Hematopoietic multipotent progenitor cell treated with erythropoietin and hydrocortisone succinate and interleukin-3 and kit ligand, for 4 days (in vitro differentiated cells): ENCODE measurements around the gene DGKG.

Experiments used
- DNase-seq: peaks from one replicate; pipeline ENCODE4 v3.0.0-alpha.2; 2015

Gene DGKG

DNA sequence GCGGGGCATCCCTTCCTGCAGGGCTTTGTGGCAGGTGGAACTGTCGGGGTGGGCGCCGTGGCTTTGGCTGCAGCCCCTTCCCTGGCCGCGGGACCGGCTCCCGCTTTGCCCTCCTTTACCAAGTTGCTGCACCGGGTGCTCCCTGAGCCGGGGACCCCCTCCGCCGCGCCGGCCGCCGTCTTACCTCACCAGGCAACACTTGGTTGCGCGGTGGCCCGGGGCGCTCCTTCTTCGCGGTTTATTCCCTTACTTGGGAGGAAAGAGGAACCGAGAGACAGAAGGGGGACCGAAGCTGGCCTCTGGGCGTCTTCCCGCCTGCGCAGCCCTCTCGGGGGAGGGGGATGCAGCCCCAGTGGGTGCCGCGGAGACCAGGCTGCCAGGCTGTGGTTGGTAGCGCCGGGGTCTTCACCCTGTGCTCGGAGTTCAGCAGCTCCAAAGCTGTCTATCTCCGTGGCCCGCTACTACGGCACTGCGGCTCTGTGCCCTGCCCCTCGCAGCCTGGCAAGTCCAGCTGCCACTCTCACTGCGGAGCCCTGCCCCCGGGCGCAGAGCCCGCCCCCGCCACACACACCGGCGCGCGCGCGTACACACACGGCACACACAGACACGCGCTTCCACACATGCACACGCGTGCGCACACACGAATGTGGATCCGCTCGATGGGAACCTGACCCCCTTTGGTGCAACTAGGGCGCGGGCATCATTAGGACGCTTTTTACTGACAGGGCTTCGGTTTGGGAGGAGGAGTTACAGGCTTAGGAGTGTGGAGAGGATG, at the start of gene DGKG:
Gene DGKG, minus strand, starts transcription at position 473 of the 775 bp plus-strand sequence. CDS start 41,775 bp downstream, outside the sequence.
- peak; percentile 64 for DNase-seq

GRCh38 chr3:186411089-186411488, 49.1 kb upstream of the DGKG start:
- DNase-seq, result no peak

DNA sequence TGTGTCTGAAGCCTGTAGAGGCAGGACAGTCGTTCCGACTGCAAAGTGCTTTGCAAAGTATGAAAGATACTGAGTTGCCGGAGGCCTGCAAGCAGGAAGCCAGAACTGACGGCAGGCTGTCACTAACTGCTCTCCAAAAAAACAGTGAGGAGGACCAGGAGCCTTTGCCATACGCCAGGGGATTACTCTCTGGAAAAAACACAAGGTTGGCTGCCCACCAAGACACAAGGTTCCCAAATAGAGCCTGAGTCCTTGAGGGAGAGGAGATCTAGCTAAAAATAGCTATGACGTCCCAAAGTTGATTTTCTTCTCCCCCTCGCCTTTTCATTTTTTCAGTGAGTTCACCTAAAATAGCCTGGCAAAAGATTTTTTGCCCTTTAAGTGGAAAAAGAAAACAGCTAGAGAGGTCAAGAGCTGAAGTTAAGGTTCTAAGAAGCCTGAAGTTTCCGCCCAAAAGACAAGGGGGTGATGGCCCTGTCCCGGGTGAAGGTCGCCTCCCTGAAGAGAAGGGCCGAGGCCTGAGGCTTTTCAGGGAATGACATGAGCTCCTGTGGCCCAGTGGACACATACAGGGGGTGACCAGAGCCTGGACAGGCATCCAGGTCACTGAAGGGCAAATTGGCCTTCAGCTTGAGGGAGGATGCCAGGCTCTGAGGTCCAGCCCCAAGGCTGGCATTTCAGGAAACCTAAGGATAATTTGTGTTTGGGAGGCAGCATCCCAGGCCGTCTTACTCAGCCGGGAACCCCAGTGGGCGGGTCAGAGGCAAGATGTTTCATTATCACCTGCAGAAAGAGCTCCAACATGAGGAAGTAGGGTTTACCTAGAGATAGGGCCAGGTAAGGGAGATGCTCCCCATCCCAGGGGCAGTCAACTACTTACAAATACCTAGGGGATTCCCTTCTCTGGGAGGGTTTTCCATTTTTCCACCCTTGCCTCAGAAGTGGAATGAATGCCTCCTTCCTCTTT, 44.9 kb upstream of the DGKG start:
- DNase-seq, result no peak

DNA sequence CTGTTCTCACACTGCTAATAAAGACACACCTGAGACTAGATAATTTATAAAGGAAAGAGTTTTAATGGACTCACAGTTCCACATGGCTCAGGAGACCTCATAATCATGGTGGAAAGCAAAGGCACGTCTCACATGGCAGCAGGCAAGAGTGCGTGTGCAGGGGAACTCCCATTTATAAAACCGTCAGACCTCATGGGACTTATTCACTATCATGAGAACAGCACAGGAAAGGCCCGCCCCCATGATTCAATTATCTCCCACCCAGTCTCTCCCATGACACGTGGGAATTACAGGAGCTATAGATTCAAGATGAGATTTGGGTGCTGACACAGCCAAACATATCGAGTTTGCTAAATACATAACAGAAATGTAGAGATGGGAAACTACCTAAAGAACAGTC, 39.5 kb upstream of the DGKG start:
- DNase-seq, result no peak

GRCh38 chr3:186400662-186401061, 38.6 kb upstream of the DGKG start:
- DNase-seq, result no peak

DNA sequence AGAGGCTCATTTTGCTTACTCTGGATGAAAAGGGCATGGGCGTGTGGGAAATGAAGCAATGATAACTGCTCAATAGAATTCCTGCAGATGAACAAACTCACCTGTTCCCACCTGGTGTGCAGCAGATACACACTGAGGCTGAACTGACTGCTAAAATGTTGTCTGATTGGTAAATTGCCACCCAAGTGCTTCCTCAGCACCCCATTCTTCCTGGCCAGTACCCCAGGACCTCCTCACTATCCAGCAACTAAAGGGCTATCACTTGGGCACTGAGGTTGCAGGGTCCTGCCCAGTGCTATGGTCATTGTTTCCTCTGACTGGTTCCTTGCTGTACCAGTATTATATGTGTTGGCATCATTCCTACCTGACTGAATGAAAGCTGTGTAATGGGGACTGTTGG, 38.0 kb upstream of the DGKG start:
- no peak for DNase-seq

GRCh38 chr3:186394566-186395217, 32.7 kb upstream of the DGKG start:
- no peak for DNase-seq

DNA sequence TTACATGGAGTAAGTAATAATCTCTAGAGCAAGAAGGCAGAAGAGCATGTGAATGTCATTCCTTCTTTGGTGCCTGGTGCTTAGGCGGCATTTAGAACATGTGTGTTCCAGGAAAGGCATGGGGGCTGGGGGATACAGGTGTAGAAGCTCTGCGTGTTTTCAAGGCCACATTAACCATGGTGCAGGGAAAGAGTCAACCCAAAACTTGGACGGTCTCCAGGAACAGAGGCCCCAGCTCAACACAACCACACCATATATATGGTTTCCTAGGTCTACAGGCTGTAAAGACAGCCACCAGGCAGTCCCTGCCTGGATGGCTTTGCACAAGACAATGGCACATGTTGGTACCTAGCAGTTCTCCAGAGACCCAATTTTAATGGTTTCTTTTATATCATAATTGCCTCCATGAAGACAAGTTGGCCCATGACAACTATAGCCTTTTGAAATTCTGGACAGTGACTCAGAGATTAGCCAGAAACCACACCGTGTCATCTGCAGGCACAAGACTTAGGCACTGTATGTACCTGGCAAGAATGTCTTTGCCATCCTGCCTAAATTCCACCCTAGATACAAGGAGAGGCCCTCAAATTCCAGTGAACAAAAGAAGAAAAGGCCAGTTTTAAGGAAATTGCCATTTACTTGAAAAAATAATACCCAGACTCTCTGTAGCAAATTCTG, 25.0 kb upstream of the DGKG start:
- no peak for DNase-seq

GRCh38 chr3:186385856-186386602, 24.0 kb upstream of the DGKG start:
- DNase-seq, result no peak

DNA sequence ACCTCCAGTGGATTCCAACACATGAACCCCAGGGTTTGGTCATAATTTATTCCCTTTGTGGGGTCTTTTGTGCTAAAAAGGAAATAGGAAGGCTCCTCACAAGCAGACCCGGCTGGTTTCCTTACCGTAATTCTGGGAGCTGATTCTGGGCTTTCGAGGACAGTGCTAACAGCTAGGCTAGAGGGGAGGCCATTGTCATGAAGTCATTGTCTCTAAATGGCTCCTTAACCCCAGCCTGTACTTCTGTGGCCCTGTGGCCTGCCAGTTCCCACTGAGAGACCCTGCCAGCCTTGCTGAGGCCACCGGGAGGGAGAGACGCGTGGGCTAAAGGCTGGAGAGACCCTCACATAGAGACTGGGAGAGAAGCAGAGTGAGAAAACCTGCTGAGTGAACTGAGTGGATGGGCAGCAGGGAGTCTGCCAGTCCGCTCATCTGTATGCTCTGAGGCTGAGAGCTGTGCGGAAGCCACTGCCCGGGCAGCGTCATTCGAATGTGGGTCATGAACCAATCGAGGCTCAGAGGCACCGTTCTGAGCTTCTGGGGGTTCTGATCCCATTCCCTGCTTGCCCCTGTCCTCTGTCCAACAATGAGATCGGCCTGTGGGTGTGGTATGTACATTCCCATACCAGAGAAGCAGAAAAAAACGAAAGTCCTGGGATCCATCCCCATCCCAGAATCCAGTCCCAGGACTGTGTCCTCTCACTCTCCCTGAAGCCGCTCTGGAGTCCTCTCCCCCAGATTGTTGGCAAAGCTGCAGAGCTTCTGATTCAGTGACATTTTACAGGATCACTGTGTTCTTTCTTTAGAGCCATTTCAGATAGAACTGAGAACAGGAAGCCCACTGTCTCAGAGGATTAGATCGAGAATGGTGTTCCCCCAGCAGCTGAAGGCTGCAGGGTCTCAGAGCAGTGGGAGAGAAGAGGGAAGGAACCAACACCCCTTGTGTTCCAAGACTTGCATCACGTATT, 21.3 kb upstream of the DGKG start:
- no peak for DNase-seq

GRCh38 chr3:186382217-186382885, 20.3 kb upstream of the DGKG start:
- DNase-seq, result no peak

GRCh38 chr3:186381424-186382216, 19.6 kb upstream of the DGKG start:
- no peak for DNase-seq

- no peak for DNase-seq
These were observed 18.8 kb upstream of the DGKG start for GRCh38 chr3:186380622-186381380.

GRCh38 chr3:186375443-186375842, 13.4 kb upstream of the DGKG start:
- DNase-seq, result no peak

- peak; percentile 26 for DNase-seq
These were observed 12.3 kb upstream of the DGKG start for GRCh38 chr3:186374376-186374775.

DNA sequence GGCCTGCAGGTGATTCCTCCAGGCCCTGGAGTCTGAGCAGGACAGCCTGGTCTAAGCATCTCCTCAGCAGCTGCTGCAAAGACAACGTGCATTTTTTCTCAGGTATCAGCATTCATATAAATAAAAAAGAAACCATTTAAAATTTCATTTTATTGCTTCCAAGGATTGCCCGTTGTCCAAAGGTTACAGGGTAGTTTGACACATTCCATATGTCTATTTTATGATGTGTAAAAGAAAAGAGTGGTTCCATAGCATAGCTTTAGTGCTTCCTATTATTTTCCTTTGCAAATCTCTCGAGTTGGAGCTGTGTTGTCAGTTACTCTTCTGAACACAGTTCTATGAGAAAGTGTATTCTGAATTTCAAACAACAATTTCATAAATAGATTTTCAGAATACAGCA, 7.2 kb upstream of the DGKG start:
- DNase-seq, result no peak

DNA sequence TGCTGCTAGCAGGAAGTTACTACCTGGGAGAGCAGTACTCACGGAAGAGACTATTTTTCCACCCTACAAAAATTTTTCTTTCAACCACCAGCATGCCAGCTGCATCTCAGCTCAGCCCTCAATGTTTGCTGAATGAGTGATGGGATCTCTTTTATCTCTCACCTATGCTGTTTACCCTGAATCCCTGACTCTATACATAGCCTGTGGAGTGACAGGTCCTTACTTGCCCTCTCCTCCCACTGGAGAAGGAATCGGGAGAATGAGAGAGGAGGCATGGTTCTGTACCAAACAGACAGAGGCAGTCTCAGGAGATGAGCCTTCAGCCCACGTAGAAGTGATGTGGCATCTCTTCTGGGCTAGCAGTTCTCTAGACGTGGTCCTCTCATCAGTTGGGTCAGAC, 6.7 kb upstream of the DGKG start:
- DNase-seq, result no peak

- no peak for DNase-seq
These were observed 6.1 kb upstream of the DGKG start for GRCh38 chr3:186368176-186368575.

DNA sequence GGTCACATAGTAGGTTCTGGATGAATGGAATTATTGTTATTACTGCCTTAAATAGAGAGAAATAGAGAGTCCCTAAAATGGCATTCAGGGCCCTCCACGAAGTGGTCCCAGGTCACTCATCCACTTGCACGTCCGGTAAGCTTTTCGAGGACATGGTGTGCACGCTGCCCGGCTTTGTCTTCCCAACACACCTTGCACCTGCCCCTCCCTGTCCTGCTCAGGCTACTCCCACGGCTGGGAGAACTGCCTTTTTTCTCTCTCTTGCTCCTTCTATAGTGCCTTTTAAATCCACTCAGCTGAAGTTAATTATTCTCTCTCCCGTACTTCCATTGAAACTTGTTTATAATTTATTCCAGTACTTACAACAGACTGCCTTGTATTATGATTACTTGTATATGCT, 5.6 kb upstream of the DGKG start:
- DNase-seq, result no peak
